ENCODE data around the gene ENTPD7.
A peak's percentile ranks its signal among the peaks of the same experiment; 100 is the strongest.
"Not testable (repeated sequence)": the region's sequence is repeated elsewhere in the genome, so short reads cannot be mapped to it uniquely, and the experiment has no call there.

Gene ENTPD7

DNA sequence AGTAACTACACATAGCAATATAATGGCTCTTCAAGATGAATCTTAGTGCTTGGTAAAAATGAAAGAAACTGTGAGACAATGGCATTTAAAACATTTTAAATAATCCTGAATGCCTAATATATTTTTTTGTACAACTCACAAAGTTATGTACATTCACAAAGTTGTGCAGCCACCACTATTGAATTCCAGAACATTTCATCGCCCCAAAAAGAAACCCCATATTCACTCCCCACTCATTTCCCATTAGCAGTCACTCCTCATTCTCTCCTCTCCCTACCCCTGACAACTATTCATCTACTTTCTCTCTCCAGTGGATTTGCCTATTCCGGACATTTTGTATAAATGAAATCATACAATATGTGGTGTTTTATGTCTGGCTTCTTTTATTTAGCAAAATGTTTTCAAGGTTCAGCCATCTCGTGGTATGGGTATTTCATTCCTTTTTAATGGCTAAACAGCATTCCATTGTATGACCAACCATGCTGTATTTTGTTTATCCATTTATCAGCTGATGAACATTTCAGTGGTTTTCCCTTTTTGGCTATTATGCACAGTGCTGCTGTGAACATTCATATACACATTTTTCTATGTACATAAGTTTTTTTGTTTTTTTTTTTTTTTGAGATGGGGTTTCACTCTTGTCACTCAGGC is 34.7 kb downstream of the ENTPD7 start:
- H3K4me3 ChIP-seq (ENCODE audit: low read length), result no peak overlapping the region
- TF ChIP-seq ZNF274 (IDR thresholded peaks at IDR 0.05; ENCODE audit: low read depth, low read length), result no peak

DNA sequence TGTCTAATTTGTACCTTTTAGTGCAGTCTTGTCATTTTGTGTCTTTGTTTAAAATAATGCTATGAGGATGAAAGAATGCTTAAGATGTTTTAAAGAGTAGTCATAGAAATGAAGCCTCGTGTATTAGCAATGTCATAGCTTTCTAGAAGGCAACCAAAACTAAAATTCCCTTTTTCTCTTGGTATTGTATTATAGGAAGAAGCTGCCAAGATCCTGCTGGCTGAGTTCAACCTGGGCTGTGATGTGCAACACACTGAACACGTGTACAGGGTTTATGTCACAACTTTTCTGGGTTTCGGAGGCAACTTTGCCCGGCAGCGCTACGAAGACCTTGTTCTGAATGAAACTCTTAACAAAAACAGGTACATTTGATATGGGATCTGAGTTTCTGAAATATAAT is 36.5 kb downstream of the ENTPD7 start:
- no peak for TF ChIP-seq ZNF274 (IDR thresholded peaks at IDR 0.05; ENCODE audit: low read depth, low read length)
- H3K4me3 ChIP-seq (ENCODE audit: low read length), result no peak overlapping the region

DNA sequence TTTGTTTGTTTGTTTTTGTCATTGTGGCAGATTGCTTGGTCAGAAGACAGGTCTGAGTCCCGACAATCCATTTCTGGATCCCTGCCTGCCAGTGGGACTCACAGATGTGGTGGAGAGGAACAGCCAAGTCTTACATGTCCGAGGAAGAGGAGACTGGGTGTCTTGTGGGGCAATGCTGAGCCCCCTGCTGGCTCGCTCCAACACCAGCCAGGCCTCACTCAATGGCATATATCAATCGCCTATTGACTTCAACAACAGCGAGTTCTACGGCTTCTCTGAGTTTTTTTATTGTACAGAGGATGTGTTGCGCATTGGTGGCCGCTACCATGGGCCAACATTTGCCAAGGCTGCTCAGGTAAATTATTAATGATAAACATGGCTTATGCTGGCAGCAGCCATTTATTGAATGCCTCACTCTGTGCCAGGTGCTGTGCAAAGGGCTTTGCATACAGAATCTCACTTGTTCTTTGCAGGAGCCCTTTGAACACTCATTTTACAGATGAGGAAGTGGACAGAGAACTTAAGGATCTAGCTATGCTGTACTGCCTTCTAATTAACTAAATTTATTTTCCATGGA is 39.3 kb downstream of the ENTPD7 start:
- TF ChIP-seq ZNF274 (IDR thresholded peaks at IDR 0.05; ENCODE audit: low read depth, low read length), result no peak

DNA sequence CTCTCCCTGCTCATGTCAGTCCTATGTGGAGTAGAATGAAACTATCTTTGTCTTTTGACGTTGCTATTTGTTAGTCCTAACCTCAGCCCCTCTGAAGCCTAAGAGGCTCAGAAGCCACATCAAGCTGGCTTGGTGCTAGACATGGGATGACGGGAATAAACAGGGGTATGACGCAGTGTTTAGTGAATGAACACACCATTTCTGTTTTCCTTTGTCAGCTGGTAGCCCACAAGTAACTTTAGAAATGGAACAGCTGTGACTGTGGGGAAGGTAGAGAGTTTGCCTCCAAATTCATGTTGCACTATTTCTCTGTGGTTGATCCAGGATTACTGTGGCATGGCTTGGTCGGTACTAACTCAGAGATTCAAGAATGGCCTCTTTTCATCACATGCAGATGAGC is 41.3 kb downstream of the ENTPD7 start:
- H3K4me3 ChIP-seq (ENCODE audit: low read length), result no peak overlapping the region
- no peak for TF ChIP-seq ZNF274 (IDR thresholded peaks at IDR 0.05; ENCODE audit: low read depth, low read length)

More for the DNA sequence above, 39.3 kb downstream of the ENTPD7 start:
- H3K4me3 ChIP-seq (ENCODE audit: low read length), result no peak overlapping the region

DNA sequence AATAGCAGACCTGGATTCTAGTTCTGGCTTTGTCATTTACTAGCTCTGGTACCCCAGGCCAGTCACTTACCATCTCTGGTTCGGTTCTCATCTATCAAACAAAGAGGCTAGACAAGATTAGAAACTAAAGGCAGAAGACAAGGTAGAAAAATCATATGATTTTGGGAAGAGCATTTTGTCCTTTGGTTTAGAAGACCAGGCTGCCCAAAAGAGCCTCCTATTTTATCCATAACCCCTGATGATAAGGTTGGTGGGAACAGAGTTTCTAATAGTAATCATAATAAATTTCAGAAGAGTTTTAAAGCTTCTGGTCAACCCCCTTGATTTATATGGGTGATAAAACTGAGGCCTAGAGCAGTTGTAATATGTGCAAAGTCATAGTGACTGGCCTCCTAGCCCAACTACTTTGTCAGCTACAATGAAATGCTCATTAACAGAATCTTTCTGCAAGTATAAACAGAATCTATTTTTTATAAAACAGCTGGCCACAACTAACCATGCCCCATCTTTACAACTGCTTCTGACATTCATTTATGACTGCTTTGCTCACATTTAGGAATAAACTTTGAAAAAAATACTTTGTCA is 49.2 kb downstream of the ENTPD7 start:
- H3K4me3 ChIP-seq (ENCODE audit: low read length), result no peak overlapping the region
- TF ChIP-seq ZNF274 (IDR thresholded peaks at IDR 0.05; ENCODE audit: low read depth, low read length), result no peak

DNA sequence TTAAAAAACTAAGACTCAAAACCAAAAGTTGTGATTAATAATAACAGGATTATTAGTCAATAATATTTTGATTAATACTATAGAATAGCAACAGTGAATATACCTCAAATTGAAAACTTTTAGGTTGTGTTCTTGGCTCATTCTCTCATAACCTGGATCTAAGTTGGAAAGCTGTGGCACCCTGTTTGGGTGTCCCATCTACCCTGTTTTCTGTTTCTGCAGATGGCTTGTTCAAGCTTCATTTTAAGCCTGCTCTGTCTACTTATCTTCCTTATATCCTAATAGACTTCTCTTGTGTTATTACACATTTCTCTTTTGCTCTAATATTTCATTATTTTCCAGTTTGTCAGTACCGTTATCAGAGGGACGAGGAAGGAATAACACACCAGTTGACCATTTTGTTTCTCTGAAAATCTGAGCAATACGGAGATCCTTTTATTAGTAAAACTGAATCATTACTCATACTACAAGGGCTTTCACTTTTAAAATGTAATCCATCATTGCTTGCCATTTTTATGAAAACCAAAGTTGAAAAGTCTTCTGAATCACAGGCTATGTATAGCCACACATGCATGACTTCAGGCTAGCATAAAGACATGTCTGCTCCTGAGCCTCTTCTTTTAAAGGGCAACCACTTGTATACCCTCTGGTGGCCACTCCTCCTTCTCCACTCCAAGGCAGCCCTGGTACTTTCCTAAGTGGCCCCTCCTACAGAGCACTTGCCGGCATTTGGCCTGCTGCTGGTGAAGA is 50.3 kb downstream of the ENTPD7 start:
- H3K4me3 ChIP-seq (ENCODE audit: low read length), result no peak overlapping the region
- no peak for TF ChIP-seq ZNF274 (IDR thresholded peaks at IDR 0.05; ENCODE audit: low read depth, low read length)

DNA sequence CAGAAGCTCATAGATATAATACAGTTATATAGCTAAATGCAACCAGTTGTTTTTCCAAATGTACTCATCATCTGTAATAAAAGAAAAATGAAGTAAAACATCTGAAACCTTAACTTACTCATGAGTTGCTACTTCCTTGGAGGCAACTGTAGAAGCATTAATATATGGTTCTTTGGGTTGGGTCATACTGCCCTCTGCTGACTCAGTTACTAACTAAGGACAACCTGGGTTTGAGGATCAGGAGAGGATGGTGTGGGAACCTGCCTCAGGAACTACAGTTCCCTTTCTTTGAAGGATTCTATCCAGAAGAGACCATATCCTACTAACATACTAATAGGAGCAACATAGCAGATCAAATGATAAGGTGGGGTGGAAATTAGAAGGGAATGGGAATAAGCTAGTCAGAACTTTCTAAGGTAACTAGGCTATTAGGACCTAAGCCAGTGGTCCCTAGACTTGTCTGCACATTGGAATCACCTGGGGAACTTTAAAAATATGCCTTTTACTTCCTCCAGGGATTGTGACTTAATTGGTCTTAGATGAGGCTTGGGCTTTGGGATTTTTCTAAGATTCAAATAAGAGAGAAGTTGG is 51.9 kb downstream of the ENTPD7 start:
- TF ChIP-seq ZNF274 (IDR thresholded peaks at IDR 0.05; ENCODE audit: low read depth, low read length), result no peak
- no peak overlapping the region for H3K4me3 ChIP-seq (ENCODE audit: low read length)

DNA sequence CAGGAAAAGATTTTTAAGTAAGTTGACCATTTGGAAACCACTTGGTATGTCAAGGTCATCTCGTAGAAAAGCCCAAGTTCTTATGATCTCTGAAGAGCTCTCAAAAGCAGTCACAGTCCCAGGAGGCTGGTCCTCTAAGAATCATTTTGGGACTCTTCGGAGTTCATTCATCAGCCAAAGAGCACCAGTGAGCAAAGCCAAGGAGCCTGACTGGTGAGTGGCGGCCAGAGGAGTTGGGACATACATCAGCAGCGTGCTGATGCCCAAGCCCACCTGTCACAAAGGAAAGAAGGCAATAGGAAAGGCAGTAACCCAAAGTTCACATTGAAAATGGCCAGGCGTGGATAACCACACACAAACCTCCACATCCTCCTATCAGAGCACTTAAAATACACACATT is 55.1 kb downstream of the ENTPD7 start:
- no peak overlapping the region for H3K4me3 ChIP-seq (ENCODE audit: low read length)
- no peak for TF ChIP-seq ZNF274 (IDR thresholded peaks at IDR 0.05; ENCODE audit: low read depth, low read length)

DNA sequence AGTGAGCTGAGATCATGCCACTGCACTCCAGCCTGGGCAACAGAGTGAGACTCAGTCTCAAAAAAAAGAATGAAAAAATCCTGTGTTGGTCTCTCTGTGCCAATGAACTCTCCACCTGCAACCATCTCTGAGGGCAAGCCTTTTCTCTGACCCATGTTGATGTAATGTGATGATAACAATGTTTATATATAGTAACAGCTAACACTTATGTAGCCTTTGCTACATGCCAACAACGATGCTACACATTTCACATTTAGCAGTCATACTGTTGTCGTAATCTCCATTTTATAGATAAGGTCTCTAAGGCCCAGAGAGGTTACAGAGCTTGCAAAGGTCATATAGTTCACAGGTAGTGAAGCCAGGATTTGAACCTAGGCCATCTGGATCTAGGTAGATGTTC is 61.1 kb downstream of the ENTPD7 start:
- no peak for TF ChIP-seq ZNF274 (IDR thresholded peaks at IDR 0.05; ENCODE audit: low read depth, low read length)
- H3K4me3 ChIP-seq (ENCODE audit: low read length), result no peak overlapping the region

DNA sequence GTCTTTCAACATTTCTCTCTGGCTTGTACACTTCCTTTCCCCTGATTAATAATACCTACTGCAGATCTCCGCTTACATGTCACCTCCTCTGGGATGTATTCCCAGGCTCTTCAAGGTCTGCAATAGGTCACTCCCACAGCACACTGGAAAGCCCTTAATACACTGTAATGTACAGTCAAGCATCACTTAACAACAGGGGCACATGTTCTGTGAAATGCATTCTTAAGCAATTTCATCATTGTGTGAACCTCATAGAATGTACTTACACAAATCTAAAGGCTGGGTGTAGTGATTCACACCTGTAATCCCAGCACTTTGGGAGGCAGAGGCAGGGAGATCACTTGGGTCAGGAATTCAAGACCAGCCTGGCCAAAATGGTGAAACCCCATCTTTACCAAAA is 70.7 kb downstream of the ENTPD7 start:
- no peak for TF ChIP-seq ZNF274 (IDR thresholded peaks at IDR 0.05; ENCODE audit: low read depth, low read length)
- H3K4me3 ChIP-seq (ENCODE audit: low read length), result no peak overlapping the region

DNA sequence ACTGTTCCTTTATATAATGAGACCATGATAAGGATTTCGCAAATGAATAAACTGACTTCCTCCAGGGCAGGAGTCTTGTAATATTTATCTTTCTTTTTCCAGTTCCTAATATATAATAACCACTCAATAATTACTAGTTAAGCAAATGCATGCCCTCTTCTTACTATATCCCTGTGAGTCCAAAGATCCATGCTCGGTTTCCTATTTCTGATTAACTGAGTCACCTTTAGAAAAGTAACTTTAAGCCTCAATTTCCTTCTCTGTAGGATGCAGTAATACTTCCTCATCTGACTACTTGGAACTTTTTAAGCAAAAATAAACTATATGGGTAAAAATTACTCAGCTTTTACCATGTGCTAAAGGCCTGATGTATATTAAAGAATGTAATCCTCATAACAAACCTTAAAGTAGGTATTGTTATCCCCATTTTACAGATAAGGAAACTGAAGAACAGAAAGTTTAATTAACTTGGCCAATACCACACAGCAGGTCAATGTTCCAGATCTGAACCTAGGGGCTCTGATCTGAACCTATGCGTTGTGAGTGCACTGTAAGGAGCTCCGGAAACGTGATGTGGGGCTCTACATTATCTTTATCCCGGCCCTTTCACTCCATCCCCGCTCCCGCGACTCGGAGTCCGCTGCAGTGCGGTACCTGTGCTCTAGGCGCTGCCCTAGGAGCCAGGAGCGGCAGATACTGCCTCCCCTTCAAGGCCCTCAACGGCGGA is 72.2 kb downstream of the ENTPD7 start:
- no peak for TF ChIP-seq ZNF274 (IDR thresholded peaks at IDR 0.05; ENCODE audit: low read depth, low read length)
- H3K4me3 ChIP-seq (ENCODE audit: low read length), result peak overlapping the region; percentile 87

DNA sequence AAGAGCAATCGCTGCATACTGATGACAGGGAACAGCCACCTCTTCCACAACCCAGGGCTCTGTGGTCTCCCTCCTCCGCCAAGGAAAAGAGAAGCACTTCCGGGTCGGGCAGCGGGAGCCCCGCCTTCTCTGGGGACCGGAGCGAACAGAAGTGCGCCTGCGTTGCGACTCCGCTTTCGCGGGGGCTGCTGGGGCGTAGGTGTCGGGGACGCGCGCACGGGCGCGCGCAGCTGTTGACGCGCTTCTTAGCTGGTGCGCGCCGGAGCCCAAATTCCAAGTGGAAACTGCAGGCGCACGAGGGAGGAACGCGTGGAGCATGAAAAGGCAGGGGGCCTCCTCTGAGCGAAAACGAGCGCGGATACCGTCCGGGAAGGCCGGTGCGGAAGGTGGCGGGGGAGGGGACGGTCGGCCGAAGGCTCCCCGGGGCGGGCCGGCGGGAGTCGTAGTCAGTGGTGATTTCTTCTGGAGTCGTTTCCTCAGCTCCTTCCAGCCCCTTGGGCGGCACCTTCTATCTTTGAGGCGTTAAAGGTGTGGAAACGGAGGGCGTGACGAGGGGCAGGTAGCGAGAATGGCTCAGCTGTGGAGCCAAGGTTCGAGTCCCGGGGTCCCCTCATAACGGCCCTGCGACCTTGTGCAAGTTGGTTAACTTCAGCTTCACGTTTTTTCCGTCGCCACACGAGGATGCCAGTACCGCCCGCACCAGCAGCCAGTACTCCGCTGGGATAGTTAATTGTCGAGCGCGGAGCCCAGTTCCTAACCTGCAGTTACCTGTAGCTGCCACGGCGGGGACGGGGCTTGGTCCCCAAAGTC is 72.9 kb downstream of the ENTPD7 start, which contains the start of the genes COX15 and CUTC:
Gene COX15, minus strand, starts transcription at position 95 of the 810 bp plus-strand sequence. Its CDS starts 78 bp downstream, at position 17.
Gene CUTC, plus strand, starts transcription at position 202 of the 810 bp plus-strand sequence. Its CDS starts 115 bp downstream, at position 317.
- H3K4me3 ChIP-seq (ENCODE audit: low read length), result peak within 1 kb of the TSS; percentile 87
- TF ChIP-seq ZNF274 (IDR thresholded peaks at IDR 0.05; ENCODE audit: low read depth, low read length), result no peak

DNA sequence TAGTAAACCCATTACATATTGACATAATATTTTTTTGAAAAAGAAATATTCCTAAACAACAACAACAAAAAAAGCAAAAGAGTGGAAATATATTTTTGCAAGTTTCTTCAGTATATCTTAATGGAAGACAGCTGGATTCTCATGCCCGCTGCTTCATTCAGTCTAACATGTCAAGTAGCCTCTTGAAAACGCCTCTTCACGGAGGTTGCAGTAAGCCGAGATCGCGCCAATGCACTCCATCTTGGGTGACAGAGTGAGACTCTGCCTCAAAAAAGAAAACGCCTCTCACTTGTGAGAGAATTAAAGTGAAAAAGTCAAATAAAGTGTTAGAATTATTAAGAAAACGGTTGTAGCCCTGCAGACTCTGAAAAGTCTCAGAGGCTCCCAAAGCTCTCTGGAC is 74.1 kb downstream of the ENTPD7 start:
- TF ChIP-seq ZNF274 (IDR thresholded peaks at IDR 0.05; ENCODE audit: low read depth, low read length), result no peak
- peak overlapping the region; percentile 87; the same call in 1 of the 2 replicates for H3K4me3 ChIP-seq (ENCODE audit: low read length)

DNA sequence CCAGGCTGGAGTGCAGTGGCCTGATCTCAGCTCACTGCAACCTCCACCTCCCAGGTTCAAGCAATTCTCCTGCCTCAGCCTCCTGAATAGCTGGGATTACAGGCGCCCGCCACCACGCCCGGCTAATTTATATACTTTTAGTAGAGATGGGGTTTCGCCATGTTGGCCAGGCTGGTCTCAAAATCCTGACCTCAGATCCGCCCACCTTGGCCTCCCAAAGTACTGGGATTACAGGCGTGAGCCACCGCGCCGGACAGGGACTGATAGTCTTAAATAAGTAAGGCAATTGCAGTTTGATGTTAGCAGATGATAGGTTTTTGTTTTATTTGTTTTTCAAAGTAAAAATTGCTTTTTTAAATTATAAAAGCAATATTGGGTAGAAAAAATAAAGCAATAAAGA is 74.8 kb downstream of the ENTPD7 start:
- H3K4me3 ChIP-seq (ENCODE audit: low read length), result not testable (repeated sequence)
